Stomach (tissue), 4 donors: ENCODE data around the gene PICK1.

Experiments used
- POLR2A ChIP-seq, 4 donors: fragments of 450-650 bp; IDR thresholded peaks; one replicate each; pipeline ENCODE4 v1.6.1; 2016; ENCODE audit warnings: antibody characterized with exemption in 4 of 4, control low read depth in 2 of 4, mild to moderate bottlenecking in 1 of 4, moderate library complexity in 1 of 4
- POLR2AphosphoS5 ChIP-seq, 3 donors: sonication (generic); formaldehyde crosslinking; IDR thresholded peaks; one replicate each; pipeline ENCODE4 v1.6.1; 2016; ENCODE audit warnings: antibody characterized with exemption in 3 of 3

DNA sequence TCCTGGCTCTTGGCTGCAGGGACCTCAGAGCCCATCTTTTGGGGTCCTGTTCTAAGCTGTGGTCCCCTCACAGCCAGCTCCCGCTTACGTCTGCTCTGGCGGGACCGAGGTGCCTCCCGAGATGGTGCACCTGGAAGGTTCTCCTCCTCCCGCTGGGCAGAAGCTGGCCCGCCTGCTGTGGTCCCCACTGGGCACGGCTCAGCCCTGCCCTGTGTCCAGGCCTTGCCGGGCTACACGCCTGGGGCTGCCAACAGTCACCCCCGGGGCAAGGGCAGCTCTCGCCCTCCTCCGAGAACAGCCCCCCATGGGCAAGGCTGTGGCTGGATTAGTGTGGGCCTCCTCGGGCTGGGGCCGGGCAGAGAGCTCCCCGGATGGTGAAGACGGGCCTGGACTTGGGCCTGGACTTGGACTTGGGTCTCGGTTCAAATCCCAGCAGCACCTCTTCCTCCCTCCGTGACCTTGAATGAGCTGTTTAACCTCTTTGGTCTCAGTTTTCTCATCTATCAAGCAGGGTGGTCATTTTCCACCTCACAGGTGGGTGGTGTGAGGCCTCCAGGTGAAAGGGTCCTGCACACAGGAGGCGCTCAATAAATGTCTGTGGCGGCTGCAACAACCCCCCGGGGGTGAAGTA is 52.3 kb downstream of the PICK1 start:
- TF ChIP-seq POLR2A (IDR thresholded peaks at IDR 0.05) (no peak), POLR2AphosphoS5 (IDR thresholded peaks at IDR 0.05) (no peak)
